Activated T-helper 1 cell treated with anti-CD3 and anti-CD28 coated beads, Interleukin-12 subunit alpha, Interleukin-12 subunit beta, Interleukin-2, Interleukin-4 antibody, amounts not matched to agents 30 ng/mL and 10 ng/mL and 1 ng/mL, durations not matched to agents 14 hours and 24 hours and 36 hours (primary cell): ENCODE measurements around the gene ARFIP1. TPM values are rescaled to one million over a fixed set of nuclear protein-coding genes. Genes with fewer than 3 reads are reported as not detected.
"Not testable (repeated sequence)": the region's sequence is repeated elsewhere in the genome, so short reads cannot be mapped to it uniquely, and the experiment has no call there.

Experiments
- DNase-seq: peaks from one replicate; pipeline ENCODE4 v3.0.0; 2021; ENCODE audit warnings: low spot score
- H3K27ac Mint-ChIP-seq: one replicate; pipeline ENCODE4 v1.8.0; 2021; ENCODE audit warnings: mild to moderate bottlenecking, mixed read lengths
- H3K27me3 Mint-ChIP-seq: one replicate; pipeline ENCODE4 v1.8.0; 2022; ENCODE audit warnings: mild to moderate bottlenecking, moderate library complexity, mixed read lengths; ENCODE audit not compliant: insufficient read depth
- H3K36me3 Mint-ChIP-seq: one replicate; pipeline ENCODE4 v1.8.0; 2021; ENCODE audit warnings: low read depth, mixed read lengths
- H3K4me1 Mint-ChIP-seq: one replicate; pipeline ENCODE4 v1.8.0; 2021; ENCODE audit warnings: low read depth, mixed read lengths
- H3K4me3 Mint-ChIP-seq: one replicate; pipeline ENCODE4 v1.8.0; 2021; ENCODE audit warnings: mild to moderate bottlenecking, moderate library complexity, mixed read lengths
- H3K9me3 Mint-ChIP-seq: one replicate; pipeline ENCODE4 v1.8.0; 2021; ENCODE audit warnings: mixed read lengths
- intact Hi-C: fragments of 100-400 bp; cut with micrococcal nuclease; formaldehyde crosslinking; loops from one replicate; pipeline ENCODE4 v1.15.1; 2024
- total RNA-seq: library from RNA; stranded (reverse); gene quantifications from 2 replicates; pipeline ENCODE4 v1.2.3, GENCODE V29; 2022

The ARFIP1 gene, protein sequence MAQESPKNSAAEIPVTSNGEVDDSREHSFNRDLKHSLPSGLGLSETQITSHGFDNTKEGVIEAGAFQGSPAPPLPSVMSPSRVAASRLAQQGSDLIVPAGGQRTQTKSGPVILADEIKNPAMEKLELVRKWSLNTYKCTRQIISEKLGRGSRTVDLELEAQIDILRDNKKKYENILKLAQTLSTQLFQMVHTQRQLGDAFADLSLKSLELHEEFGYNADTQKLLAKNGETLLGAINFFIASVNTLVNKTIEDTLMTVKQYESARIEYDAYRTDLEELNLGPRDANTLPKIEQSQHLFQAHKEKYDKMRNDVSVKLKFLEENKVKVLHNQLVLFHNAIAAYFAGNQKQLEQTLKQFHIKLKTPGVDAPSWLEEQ
- 18.6 and 23.2 TPM in 2 replicates for total RNA-seq

DNA sequence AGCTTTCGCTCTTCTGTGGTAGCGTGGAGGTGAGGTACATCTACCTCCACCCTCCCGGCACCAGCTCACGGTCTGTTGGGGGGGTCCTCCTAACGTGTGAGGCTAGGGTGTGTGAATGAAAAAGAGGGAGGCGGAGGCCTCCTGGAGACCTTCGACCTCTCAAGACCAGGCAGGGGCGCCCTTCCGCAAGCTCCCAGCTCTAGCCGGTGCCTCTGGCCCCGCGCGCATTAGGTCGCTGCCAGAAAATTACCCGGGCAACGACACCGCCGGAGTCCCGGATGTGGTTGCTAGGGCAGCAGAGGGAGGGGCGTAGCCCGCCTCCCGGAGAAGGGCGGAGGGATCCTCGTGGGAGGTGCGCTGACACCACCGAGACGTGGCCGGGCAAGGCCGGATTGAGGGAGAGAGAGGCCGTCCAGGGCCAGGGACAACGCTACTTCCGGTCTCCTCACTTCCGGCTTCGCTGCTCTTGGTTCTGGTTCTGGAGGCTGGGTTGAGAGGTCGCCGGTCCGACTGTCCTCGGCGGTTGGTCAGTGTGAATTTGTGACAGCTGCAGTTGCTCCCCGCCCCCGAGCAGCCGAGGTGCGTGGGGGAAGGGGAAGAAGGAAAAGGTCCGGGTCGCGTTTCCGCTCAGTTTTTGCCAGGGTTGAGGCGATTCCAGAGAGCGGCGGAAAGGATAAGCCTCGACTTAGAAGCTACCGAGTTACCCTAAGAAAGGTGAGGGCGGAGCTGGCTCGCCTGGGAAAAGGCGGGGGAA is at the start of gene ARFIP1, which contains the start of gene TIGD4:
Gene ARFIP1 (plus strand): TSS at position 442 of the 754 bp plus-strand sequence. CDS start 49,680 bp downstream, outside the sequence.
Gene TIGD4 (minus strand): TSS at position 218 of the 754 bp plus-strand sequence. CDS start 8,726 bp downstream, outside the sequence.
- Mint-ChIP-seq H3K4me1 (peaks cover 44% of the 10 kb centered on the region), H3K27me3 (peaks cover 25% of the 10 kb centered on the region), H3K36me3 (peaks cover 2% of the 10 kb centered on the region), H3K4me3 (peak within 1 kb of the TSS; percentile 99), H3K27ac (peak within 1 kb of the TSS; percentile 94), H3K9me3 (no peaks in the 10 kb centered on the region)
- DNase-seq, result peak; percentile 96
- intact Hi-C loops, result loop anchor here (1.0 to 5.0 kb wide), 12 partner anchors 28 to 1680 kb away; partner anchors contain the start of genes FBXW7, FHDC1, GATB and RPS3A

DNA sequence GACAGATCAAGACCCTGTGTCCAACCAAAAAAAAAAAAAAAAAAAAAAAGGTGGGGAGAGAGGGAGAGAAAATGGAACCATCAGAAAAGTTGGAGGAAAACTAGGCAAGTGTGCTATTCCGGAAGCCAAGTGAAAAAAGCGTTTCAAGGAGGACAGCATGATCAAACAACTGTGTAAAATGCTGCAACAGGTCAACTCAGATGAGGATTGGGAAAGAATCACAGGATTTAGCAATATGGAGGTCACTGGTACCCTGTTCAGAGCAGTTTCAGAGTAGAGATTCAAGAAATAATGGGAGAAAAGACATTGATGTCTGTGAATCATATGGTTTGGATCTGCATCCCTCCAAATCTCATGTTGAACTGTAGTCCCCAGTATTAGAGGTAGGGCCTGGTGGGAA is 47.8 kb upstream of the ARFIP1 start:
- DNase-seq, result no peak
- intact Hi-C loops, result loop anchor here (5.0 kb wide), 1 partner anchor 50 kb away; no protein-coding TSS in a partner anchor
- no peaks in the 10 kb centered on the region for H3K9me3 Mint-ChIP-seq
- H3K27ac Mint-ChIP-seq, result no peak overlapping the region
- no peak overlapping the region for H3K4me3 Mint-ChIP-seq
- peaks cover 4% of the 10 kb centered on the region for H3K4me1 Mint-ChIP-seq
- peaks cover 8% of the 10 kb centered on the region for H3K27me3 Mint-ChIP-seq
- H3K36me3 Mint-ChIP-seq, result no peaks in the 10 kb centered on the region

DNA sequence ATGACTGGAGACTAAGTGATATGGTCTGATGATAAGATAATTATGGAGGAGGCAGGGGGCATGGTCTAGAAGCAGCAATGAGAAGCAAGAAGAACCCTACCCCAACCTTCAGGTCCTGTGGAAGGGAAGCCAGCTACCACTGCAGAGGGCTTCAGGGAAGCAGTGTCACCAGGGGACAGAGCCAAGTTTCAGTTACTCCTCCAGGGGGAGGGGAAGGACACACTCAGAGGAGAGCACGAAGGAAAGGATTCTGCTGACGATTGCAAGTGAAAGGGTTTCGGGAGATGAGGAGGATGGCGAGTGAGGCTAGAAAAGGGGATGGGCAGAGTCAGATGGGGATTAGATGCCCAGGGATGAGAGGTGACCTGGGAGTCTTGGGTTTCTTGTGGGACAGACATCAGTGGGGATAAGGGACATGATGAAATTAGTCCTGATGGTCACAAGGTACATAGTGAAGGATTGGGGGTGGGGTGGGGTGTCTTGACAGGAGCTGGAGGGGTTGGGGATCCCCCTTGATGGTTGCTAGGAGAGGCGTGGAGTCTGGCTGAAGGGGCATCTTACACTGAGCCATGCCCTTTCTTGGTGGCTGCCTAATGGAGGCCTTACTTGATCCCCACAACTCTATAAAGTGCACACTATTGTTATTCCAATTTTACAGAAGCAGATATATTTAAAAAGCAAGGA is 45.6 kb upstream of the ARFIP1 start:
- Mint-ChIP-seq H3K27ac (no peak overlapping the region), H3K36me3 (no peaks in the 10 kb centered on the region), H3K27me3 (peaks cover 6% of the 10 kb centered on the region), H3K4me3 (no peak overlapping the region), H3K4me1 (peaks cover 4% of the 10 kb centered on the region), H3K9me3 (no peaks in the 10 kb centered on the region)
- intact Hi-C loops, result loop anchor here (5.0 kb wide), 1 partner anchor 52 kb away; no protein-coding TSS in a partner anchor
- no peak for DNase-seq

DNA sequence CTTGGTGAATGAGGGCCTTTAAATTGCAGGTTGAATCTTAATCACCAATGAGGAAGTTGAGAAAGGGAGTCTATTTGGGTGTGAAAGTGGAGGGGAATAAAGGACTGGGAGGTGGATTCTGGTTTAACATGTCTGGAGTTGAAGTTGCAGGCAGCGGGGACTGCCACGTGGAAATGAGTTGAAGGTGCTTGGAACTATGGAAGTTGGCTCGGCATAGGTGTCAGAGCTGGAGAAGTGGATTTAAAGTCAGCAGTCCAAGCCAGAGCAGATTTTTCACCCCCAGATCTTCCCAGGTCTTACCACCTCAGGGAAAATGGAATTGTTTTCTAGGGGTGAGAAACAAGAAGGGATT is 45.1 kb upstream of the ARFIP1 start:
- H3K27ac Mint-ChIP-seq, result no peak overlapping the region
- H3K9me3 Mint-ChIP-seq, result no peaks in the 10 kb centered on the region
- DNase-seq, result no peak
- intact Hi-C loops, result loop anchor here (1.0 to 5.0 kb wide), 5 partner anchors 52 to 326 kb away; no protein-coding TSS in a partner anchor
- no peaks in the 10 kb centered on the region for H3K36me3 Mint-ChIP-seq
- H3K4me1 Mint-ChIP-seq, result peaks cover 4% of the 10 kb centered on the region
- no peak overlapping the region for H3K4me3 Mint-ChIP-seq
- H3K27me3 Mint-ChIP-seq, result peaks cover 6% of the 10 kb centered on the region

GRCh38 chr4:152735396-152735859 is 44.3 kb upstream of the ARFIP1 start:
- intact Hi-C loops, result loop anchor here (1.0 kb wide), 4 partner anchors 95 to 327 kb away; no protein-coding TSS in a partner anchor
- DNase-seq, result no peak
- no peaks in the 10 kb centered on the region for H3K9me3 Mint-ChIP-seq
- no peak overlapping the region for H3K27ac Mint-ChIP-seq
- H3K4me3 Mint-ChIP-seq, result no peak overlapping the region
- peaks cover 6% of the 10 kb centered on the region for H3K27me3 Mint-ChIP-seq
- H3K4me1 Mint-ChIP-seq, result peaks cover 4% of the 10 kb centered on the region
- H3K36me3 Mint-ChIP-seq, result no peaks in the 10 kb centered on the region

DNA sequence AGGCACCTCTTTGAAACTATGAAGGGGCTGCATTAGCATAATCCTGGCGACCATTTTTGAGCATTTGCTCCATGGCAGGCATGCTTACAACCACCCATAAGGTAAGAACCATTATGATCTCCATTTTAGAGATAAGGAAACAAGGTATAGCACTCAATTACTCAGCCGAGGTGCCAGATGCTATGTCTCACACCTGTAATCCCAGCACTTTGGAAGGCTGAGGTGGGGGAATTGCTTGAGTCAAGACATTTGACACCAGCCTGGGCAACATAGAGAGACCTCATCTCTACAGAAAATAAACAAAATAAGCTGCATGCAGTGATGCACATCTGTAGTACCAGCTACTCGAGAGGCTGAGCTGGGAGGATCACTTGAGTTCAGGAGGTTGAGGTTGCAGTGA is 43.8 kb upstream of the ARFIP1 start:
- Mint-ChIP-seq H3K36me3 (no peaks in the 10 kb centered on the region), H3K27me3 (peaks cover 6% of the 10 kb centered on the region), H3K27ac (no peak overlapping the region), H3K4me3 (no peak overlapping the region), H3K9me3 (no peaks in the 10 kb centered on the region), H3K4me1 (peaks cover 4% of the 10 kb centered on the region)
- no peak for DNase-seq
- intact Hi-C loops, result loop anchor here (1.0 kb wide), 4 partner anchors 96 to 328 kb away; no protein-coding TSS in a partner anchor

GRCh38 chr4:152738827-152739226 is 40.9 kb upstream of the ARFIP1 start:
- intact Hi-C loops, result no loop called here
- Mint-ChIP-seq H3K4me1 (peaks cover 4% of the 10 kb centered on the region), H3K4me3 (no peak overlapping the region)

GRCh38 chr4:152747444-152747843 is 32.3 kb upstream of the ARFIP1 start:
- H3K27me3 Mint-ChIP-seq, result peaks cover 2% of the 10 kb centered on the region
- H3K4me3 Mint-ChIP-seq, result no peak overlapping the region
- no peaks in the 10 kb centered on the region for H3K9me3 Mint-ChIP-seq
- H3K36me3 Mint-ChIP-seq, result no peaks in the 10 kb centered on the region
- intact Hi-C loops, result no loop called here
- no peaks in the 10 kb centered on the region for H3K4me1 Mint-ChIP-seq
- DNase-seq, result no peak
- no peak overlapping the region for H3K27ac Mint-ChIP-seq

More at GRCh38 chr4:152738827-152739226, 40.9 kb upstream of the ARFIP1 start:
- Mint-ChIP-seq H3K27me3 (peaks cover 6% of the 10 kb centered on the region), H3K9me3 (no peaks in the 10 kb centered on the region), H3K27ac (no peak overlapping the region), H3K36me3 (no peaks in the 10 kb centered on the region)
- DNase-seq, result no peak

DNA sequence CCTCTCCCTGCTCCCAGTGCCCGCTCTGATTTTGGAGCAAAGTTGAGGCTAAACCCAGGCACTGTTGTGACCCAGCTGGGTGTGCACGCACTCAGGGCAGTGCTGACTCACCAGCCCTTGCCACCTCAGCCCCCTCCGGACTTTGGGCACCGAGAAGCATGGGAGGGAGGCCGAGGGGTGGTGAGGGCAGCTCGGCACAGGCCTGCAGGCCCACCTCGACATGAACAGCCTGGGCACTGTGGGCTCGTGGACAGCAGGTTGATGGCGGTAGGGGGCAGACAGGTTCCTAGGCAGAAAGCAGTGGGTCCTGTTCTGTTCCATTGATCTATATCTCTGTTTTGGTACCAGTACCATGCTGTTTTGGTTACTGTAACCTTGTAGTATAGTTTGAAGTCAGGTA is 31.1 kb upstream of the ARFIP1 start:
- no peak for DNase-seq
- Mint-ChIP-seq H3K36me3 (no peaks in the 10 kb centered on the region), H3K9me3 (no peaks in the 10 kb centered on the region), H3K27me3 (peaks cover 2% of the 10 kb centered on the region), H3K27ac (no peak overlapping the region), H3K4me1 (no peaks in the 10 kb centered on the region), H3K4me3 (no peak overlapping the region)
- intact Hi-C loops, result no loop called here

DNA sequence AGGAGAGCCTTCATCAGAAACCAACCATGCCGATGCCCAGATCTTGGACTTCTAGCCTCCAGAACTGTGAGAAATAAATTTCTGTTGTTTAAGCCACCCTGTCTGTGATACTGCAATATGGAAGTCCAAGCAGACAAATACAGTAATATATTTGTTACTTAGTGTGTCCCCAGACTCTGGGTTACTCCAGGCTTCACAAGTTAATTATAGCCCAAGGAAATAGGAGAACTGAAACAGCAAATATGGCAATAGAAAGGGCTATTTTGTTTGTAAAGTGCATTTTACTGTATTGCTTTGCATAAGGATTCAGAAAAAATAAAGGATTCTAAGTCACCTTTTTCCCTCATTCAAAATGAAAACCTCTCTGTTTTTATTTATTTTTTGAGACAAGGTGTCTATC is 16.0 kb upstream of the ARFIP1 start:
- intact Hi-C loops, result no loop called here
- H3K9me3 Mint-ChIP-seq, result no peaks in the 10 kb centered on the region
- DNase-seq, result no peak
- H3K27ac Mint-ChIP-seq, result no peak overlapping the region
- peaks cover 33% of the 10 kb centered on the region for H3K27me3 Mint-ChIP-seq
- no peak overlapping the region for H3K4me3 Mint-ChIP-seq
- no peaks in the 10 kb centered on the region for H3K36me3 Mint-ChIP-seq
- H3K4me1 Mint-ChIP-seq, result no peaks in the 10 kb centered on the region

DNA sequence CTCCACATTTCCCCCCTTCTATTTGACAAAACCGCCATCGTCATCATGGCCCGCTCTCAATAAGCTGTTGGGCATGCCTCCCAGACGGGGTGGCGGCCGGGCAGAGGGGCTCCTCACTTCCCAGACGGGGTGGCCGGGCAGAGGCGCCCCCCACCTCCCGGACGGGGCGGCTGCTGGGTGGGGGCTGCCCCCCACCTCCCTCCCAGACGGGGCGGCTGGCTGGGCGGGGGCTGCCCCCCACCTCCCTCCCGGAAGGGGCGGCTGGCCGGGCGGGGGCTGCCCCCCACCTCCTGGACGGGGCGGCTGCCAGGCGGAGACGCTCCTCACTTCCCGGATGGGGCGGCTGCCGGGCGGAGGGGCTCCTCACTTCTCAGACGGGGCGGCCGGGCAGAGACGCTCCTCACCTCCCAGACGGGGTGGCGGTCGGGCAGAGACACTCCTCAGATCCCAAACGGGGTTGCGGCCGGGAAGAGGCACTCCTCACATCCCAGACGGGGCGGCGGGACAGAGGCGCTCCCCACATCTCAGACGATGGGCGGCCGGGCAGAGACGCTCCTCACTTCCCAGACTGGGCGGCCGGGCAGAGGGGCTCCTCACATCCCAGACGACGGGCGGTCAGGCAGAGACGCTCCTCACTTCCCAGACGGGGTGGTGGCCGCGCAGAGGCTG is 14.6 kb upstream of the ARFIP1 start:
- H3K27me3 Mint-ChIP-seq, result peaks cover 29% of the 10 kb centered on the region
- H3K9me3 Mint-ChIP-seq, H3K4me3 Mint-ChIP-seq, H3K36me3 Mint-ChIP-seq, H3K27ac Mint-ChIP-seq, DNase-seq, intact Hi-C loops, H3K4me1 Mint-ChIP-seq: not testable (repeated sequence)
